Esophagus muscularis mucosa (tissue), 3 donors: ENCODE measurements around the gene DMD.

Source experiments
- POLR2A ChIP-seq: fragments of 450-650 bp; IDR thresholded peaks from one replicate; pipeline ENCODE4 v1.6.1; 2017; ENCODE audit warnings: antibody characterized with exemption, moderate library complexity, mild to moderate bottlenecking, low read depth
- POLR2AphosphoS5 ChIP-seq, 2 donors: sonication (generic); formaldehyde crosslinking; IDR thresholded peaks; one replicate each; pipeline ENCODE4 v1.6.1; 2017; ENCODE audit warnings: antibody characterized with exemption in 2 of 2
- TF ChIP-seq, protein P1 (sequence below), 3 experiments: fragments of 200-600 bp in 2 of 3; fragments of 450-650 bp in 1 of 3; sonication (generic) in 2 of 3; IDR thresholded peaks; one replicate each; pipeline ENCODE4 v1.5.1; 2017 to 2019; ENCODE audit warnings: antibody characterized with exemption in 3 of 3, mild to moderate bottlenecking in 2 of 3, moderate library complexity in 1 of 3

DNA sequence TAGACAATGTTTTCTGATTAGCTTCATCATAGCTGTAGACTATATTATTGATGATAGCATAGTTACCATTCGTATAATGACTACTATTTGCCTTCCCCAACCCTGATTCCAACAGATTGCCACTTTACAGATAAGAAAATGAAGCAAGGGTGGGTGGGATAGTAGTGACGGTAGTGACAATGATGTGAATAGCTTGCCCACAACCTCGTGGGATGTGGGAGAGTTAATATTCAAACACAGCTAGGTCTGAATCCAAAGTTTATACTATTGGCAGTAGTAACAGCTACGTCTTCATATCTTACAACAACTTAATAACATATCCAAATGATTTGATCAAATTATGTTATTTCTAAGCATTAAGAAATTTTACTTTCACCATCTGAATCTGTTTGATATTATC, 1372.7 kb downstream of the DMD start:
- TF ChIP-seq POLR2AphosphoS5 (IDR thresholded peaks at IDR 0.05) (no peak), POLR2A (no peak)
- TF ChIP-seq, protein P1, sequence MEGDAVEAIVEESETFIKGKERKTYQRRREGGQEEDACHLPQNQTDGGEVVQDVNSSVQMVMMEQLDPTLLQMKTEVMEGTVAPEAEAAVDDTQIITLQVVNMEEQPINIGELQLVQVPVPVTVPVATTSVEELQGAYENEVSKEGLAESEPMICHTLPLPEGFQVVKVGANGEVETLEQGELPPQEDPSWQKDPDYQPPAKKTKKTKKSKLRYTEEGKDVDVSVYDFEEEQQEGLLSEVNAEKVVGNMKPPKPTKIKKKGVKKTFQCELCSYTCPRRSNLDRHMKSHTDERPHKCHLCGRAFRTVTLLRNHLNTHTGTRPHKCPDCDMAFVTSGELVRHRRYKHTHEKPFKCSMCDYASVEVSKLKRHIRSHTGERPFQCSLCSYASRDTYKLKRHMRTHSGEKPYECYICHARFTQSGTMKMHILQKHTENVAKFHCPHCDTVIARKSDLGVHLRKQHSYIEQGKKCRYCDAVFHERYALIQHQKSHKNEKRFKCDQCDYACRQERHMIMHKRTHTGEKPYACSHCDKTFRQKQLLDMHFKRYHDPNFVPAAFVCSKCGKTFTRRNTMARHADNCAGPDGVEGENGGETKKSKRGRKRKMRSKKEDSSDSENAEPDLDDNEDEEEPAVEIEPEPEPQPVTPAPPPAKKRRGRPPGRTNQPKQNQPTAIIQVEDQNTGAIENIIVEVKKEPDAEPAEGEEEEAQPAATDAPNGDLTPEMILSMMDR (IDR thresholded peaks at IDR 0.05) = no peak
